Measurements from ENCODE around the gene IBA57.
"Not testable (repeated sequence)": the region's sequence is repeated elsewhere in the genome, so short reads cannot be mapped to it uniquely, and the experiment has no call there.

IBA57 gene

GRCh38 chr1:228181645-228182034, 16.0 kb downstream of the IBA57 start:
- no peak for TF ChIP-seq CTCF (conservative IDR thresholded peaks at IDR 0.05)
- H3K27ac ChIP-seq = no peak overlapping the region

GRCh38 chr1:228182296-228183030, 16.9 kb downstream of the IBA57 start:
- TF ChIP-seq CTCF (conservative IDR thresholded peaks at IDR 0.05) = no peak
- H3K27ac ChIP-seq = no peak overlapping the region

- H3K27ac ChIP-seq = no peak overlapping the region
- TF ChIP-seq CTCF (conservative IDR thresholded peaks at IDR 0.05) = no peak
Measured at GRCh38 chr1:228184152-228184551, 18.5 kb downstream of the IBA57 start.

GRCh38 chr1:228185641-228185965, 20.0 kb downstream of the IBA57 start:
- H3K27ac ChIP-seq = no peak overlapping the region
- no peak for TF ChIP-seq CTCF (conservative IDR thresholded peaks at IDR 0.05)

GRCh38 chr1:228188249-228188648, 22.6 kb downstream of the IBA57 start:
- H3K27ac ChIP-seq = not testable (repeated sequence)

- no peak overlapping the region for H3K27ac ChIP-seq
- no peak for TF ChIP-seq CTCF (conservative IDR thresholded peaks at IDR 0.05)
Measured at GRCh38 chr1:228190182-228190581, 24.6 kb downstream of the IBA57 start.

- TF ChIP-seq CTCF (conservative IDR thresholded peaks at IDR 0.05) = no peak
- H3K27ac ChIP-seq = no peak overlapping the region
Measured at GRCh38 chr1:228190778-228191177, 25.2 kb downstream of the IBA57 start.

- H3K27ac ChIP-seq = no peak overlapping the region
Measured at GRCh38 chr1:228194436-228194835, 28.8 kb downstream of the IBA57 start.

More at GRCh38 chr1:228194436-228194835, 28.8 kb downstream of the IBA57 start:
- no peak for TF ChIP-seq CTCF (conservative IDR thresholded peaks at IDR 0.05)
